ENCODE measurements around the gene C7orf25. TPM values are rescaled to one million over a fixed set of nuclear protein-coding genes. Genes with fewer than 3 reads are reported as not detected.

The C7orf25 gene
- total and polyA plus RNA-seq, 2 of the 13 experiments (the other 11 are each of a cell fraction or from before 2014, with no cell fraction given): 0.37 to 1.3 TPM

GRCh38 chr7:42947521-42947920, 35.7 kb upstream of the C7orf25 start:
- no TSS peak for BruUV-seq (replicated peaks)
- H2AFZ ChIP-seq (ENCODE audit: low read length): no peak overlapping the region
- ChIA-PET POLR2A (no interaction called here), CTCF (ENCODE audit: low intra/inter-chr PET ratio, low total read pairs) (no interaction called here)
- 58% methylated on average over 1 of the region's 2 CpGs for WGBS (ENCODE audit: low lambda C conversion rate)
- H3K4me2 ChIP-seq (ENCODE audit: low read depth, low read length): no peak overlapping the region
- in situ Hi-C loops (cut with HindIII; ENCODE audit: extremely low pct_ligation_motif_present, low pct_unique_long_range_greater_than_20kb): loop anchor here (10.0 kb wide), 3 partner anchors 157 to 487 kb away; no protein-coding TSS in a partner anchor
- ATAC-seq (no peak), FAIRE-seq (no peak), DNase-seq (ENCODE audit: low spot score) (no peak)
- H3K27me3 ChIP-seq (ENCODE audit: control insufficient read depth in 1 of 2, insufficient read depth in 2 of 2, low read length in 2 of 2): no peaks in the 10 kb centered on the region
- no peaks in the 10 kb centered on the region for H3K4me1 ChIP-seq (ENCODE audit: insufficient read depth, low read length)
- no peaks in the 10 kb centered on the region for H4K20me1 ChIP-seq (ENCODE audit: insufficient read depth, low read length)
- no peak overlapping the region for H3K4me3 ChIP-seq (replicated peaks in 1 of 3; ENCODE audit: insufficient read depth in 1 of 3, low read depth in 2 of 3, low read length in 3 of 3)
- H3K9ac ChIP-seq (ENCODE audit: insufficient read depth, low read depth, low read length): no peak overlapping the region
- no peaks in the 10 kb centered on the region for H3K36me3 ChIP-seq (replicated peaks in 1 of 2; ENCODE audit: control insufficient read depth in 1 of 2, insufficient read depth in 2 of 2, low read length in 2 of 2)
- no peak overlapping the region for H3K27ac ChIP-seq (ENCODE audit: extremely low read length, insufficient read depth, low read length)
- no peaks in the 10 kb centered on the region for H3K9me3 ChIP-seq (ENCODE audit: low read length)
- intact Hi-C loops (cut with micrococcal nuclease; ENCODE audit: unreplicated experiment): no loop called here
- no peaks in the 10 kb centered on the region for H3K79me2 ChIP-seq (ENCODE audit: insufficient read depth, low read length)
- no peak for TF ChIP-seq PRMT3 (CRISPR knock-in tag; IDR thresholded peaks at IDR 0.05; ENCODE audit: borderline replicate concordance, low read depth)
- TF ChIP-seq, protein P1, sequence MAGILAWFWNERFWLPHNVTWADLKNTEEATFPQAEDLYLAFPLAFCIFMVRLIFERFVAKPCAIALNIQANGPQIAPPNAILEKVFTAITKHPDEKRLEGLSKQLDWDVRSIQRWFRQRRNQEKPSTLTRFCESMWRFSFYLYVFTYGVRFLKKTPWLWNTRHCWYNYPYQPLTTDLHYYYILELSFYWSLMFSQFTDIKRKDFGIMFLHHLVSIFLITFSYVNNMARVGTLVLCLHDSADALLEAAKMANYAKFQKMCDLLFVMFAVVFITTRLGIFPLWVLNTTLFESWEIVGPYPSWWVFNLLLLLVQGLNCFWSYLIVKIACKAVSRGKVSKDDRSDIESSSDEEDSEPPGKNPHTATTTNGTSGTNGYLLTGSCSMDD (CRISPR knock-in tag; IDR thresholded peaks at IDR 0.05): no peak
- no peak for TF ChIP-seq ZNF674 (CRISPR knock-in tag; IDR thresholded peaks at IDR 0.05; ENCODE audit: low read depth)
- no peak for TF ChIP-seq MYNN (CRISPR knock-in tag; IDR thresholded peaks at IDR 0.05; ENCODE audit: low read depth)
- no peak for TF ChIP-seq MAFF (IDR thresholded peaks at IDR 0.05; ENCODE audit: low read depth, low read length)
- no peak for TF ChIP-seq RORA (CRISPR knock-in tag; IDR thresholded peaks at IDR 0.05)
- TF ChIP-seq ZC3H13 (CRISPR knock-in tag; IDR thresholded peaks at IDR 0.05): no peak
- TF ChIP-seq, protein P2, sequence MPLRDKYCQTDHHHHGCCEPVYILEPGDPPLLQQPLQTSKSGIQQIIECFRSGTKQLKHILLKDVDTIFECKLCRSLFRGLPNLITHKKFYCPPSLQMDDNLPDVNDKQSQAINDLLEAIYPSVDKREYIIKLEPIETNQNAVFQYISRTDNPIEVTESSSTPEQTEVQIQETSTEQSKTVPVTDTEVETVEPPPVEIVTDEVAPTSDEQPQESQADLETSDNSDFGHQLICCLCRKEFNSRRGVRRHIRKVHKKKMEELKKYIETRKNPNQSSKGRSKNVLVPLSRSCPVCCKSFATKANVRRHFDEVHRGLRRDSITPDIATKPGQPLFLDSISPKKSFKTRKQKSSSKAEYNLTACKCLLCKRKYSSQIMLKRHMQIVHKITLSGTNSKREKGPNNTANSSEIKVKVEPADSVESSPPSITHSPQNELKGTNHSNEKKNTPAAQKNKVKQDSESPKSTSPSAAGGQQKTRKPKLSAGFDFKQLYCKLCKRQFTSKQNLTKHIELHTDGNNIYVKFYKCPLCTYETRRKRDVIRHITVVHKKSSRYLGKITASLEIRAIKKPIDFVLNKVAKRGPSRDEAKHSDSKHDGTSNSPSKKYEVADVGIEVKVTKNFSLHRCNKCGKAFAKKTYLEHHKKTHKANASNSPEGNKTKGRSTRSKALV (CRISPR knock-in tag; IDR thresholded peaks at IDR 0.05): no peak
- no peak for TF ChIP-seq SP2 (CRISPR knock-in tag; IDR thresholded peaks at IDR 0.05)
- TF ChIP-seq PAXIP1 (CRISPR knock-in tag; conservative IDR thresholded peaks at IDR 0.05): no peak
- no peak for TF ChIP-seq STAT6 (CRISPR knock-in tag; IDR thresholded peaks at IDR 0.05; ENCODE audit: borderline replicate concordance)
- TF ChIP-seq MXD1 (CRISPR knock-in tag; IDR thresholded peaks at IDR 0.05): no peak
- no peak for TF ChIP-seq ZBTB42 (CRISPR knock-in tag; IDR thresholded peaks at IDR 0.05)
- no peak for TF ChIP-seq JUN (CRISPR knock-in tag; IDR thresholded peaks at IDR 0.05)
- TF ChIP-seq THYN1 (CRISPR knock-in tag; IDR thresholded peaks at IDR 0.05; ENCODE audit: borderline replicate concordance, low read depth): no peak
- no peak for TF ChIP-seq ZNF207 (IDR thresholded peaks at IDR 0.05; ENCODE audit: borderline replicate concordance)
